D721Med (cell line): ENCODE measurements around the gene HERC2.

Experiments
- DNase-seq: peaks from one replicate; pipeline ENCODE4 v3.0.0; 2011; ENCODE audit warnings: low spot score; ENCODE audit not compliant: insufficient read length
- FAIRE-seq: peaks from 2 replicates; lab custom pipeline; 2011; peaks lifted over from hg19 to GRCh38; lab: Jason Lieb, UNC
- CTCF ChIP-seq: IDR thresholded peaks from 2 replicates; pipeline ENCODE4 v1.5.1; 2012; ENCODE audit warnings: mild to moderate bottlenecking, control low read depth; ENCODE audit not compliant: insufficient read depth; ENCODE audit errors: missing control alignments

HERC2 gene

DNA sequence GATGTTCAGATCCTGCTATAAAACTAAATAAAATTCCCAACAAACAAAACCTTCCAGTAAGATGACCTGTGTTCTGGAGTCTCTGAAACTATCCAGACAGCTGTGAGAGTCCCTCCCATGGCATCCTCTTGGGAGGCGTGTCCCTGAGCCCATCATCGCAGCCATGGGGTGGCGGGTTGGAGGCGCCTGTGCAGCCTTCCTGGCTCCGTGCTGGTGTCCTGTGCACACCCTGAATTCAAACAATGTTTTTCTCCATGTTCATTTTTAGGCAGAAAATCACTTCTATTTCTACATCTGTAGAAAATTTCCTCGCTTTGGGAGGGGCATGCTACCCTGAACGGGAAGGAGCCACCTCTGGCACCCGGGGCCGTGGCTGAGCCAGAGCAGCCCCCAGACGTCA is 203.4 kb downstream of the HERC2 start:
- no peak for DNase-seq
- no peak for FAIRE-seq
- TF ChIP-seq CTCF, result no peak

DNA sequence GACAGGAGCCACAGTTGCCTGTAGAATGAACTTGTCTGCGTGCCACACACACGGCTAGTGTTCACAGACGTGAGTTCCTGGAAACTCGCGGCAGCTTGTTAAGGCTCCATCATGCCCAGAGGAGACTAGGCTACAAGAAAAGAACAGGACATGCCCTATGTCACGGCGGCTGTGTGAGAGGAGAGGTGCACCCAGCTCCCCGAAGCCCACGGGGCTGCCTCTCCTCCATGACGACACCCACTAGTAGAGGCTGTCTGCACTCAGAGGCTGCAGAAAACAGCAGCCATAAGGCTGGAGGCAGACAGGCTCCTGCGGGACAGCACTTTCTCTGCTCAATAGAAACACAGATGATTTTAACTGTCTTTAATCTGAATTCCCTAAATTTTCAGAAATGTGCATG is 203.9 kb downstream of the HERC2 start:
- TF ChIP-seq CTCF, result no peak
- FAIRE-seq (no peak), DNase-seq (no peak)

GRCh38 chr15:28117432-28117990 is 204.5 kb downstream of the HERC2 start:
- FAIRE-seq (no peak), DNase-seq (no peak)

DNA sequence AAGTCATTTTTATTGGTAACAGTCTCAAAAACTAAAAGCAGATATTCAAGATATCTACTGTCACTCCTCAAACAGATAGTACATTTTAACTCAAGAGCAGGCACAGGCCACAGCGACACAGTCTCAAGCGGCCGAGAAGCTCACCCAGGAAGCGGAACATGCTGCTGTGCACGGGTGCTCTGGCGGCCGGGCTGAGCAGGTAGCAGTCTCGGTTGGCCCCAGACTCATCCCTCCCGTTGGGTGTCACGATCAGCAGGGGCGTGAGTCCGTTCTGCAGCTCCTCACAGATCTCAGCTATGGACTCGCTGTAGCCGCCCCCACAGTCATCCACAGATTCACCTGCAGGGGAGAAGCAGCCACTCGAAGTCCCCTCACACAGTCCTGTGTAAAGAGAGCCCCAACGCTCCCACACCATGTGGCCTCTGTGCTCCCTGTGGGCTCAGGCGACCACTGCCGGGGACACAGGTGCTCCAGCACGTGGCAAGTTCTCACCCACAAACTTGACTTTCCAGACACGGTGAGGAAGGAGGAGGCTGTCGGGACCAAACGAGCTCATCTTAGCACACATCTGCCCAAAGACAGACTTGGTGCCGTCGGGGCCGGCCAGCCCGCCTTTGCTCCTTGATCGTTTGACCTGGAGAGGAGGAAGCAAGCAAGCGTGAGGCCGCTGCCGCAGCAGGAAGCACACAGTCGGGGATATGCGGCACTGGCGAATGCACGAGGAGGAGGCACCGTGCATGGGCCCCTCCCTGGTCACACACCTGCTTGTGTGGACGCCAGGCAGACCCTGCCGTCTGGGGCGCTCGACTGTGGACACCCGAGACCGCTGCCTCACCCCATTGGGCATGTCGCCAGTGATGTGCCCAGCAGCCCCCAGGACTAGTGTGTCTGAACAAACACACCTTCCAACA is 205.2 kb downstream of the HERC2 start:
- FAIRE-seq (no peak), DNase-seq (no peak)
- TF ChIP-seq CTCF, result no peak

More at GRCh38 chr15:28117432-28117990, 204.5 kb downstream of the HERC2 start:
- no peak for TF ChIP-seq CTCF

DNA sequence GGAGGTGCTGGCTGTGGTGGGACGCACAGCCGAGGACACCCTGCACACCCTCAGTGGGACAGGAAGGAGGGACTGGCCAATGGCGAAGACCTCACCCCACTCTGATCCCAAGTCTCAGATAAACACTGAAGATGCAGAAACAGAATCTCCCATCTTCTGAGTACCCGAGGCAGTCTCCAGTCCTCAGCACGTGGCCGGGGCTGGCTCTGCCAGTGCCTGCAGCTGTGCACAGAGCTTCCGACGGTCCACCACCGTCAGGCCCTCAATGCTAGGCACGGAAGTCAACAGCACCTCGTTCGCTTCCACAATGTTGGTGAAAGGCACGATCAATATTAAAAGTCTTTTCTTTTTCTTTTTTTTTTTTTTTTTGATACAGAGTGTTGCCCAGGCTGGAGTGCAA is 206.1 kb downstream of the HERC2 start:
- FAIRE-seq (no peak), DNase-seq (no peak)
- no peak for TF ChIP-seq CTCF

DNA sequence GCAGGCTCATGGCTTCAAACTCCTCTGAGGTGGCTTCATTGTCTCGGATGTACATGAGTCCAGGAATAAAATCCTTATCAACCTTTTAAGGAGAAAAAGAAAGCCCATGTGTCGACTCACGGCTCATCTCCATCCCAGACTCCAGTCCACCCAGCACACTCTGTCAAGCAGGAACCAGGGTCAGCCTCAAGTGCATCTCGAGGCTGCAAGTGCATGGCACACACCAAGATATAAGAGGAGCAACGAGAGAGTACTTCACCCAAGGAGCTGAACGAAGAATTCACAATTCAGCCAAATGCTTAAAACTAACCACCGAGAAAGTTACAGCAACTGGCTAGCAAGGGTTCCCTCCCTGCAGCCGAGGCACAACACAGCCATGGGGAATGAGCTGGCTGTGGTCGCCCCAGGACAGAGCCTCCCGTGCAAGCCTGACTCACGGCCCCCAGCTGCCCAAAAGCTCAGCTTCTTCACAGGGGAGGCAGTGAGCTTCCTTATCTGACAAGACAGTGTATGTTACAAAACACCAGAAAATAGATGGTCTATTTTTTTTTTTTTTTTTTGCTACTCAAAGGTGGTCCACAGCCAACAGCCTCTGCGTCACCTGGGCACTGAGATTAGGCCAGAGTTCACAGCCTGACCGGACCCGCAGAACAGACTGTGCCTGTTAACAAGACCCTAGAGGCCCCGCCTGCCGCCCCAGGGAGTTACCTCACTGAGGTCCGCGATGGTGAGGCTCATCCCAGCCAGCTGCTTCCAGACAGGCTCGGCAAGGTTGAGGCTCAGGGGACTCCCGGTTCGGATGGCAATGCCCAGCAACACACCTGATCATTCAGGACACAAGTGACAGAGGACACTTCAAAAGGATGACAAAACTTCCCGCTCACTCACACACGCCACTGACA is 207.0 kb downstream of the HERC2 start:
- TF ChIP-seq CTCF, result no peak
- FAIRE-seq (no peak), DNase-seq (no peak)
